H1 (cell line): ENCODE data around the gene PHC2.

Source experiments
- CTCF ChIP-seq, 3 experiments: IDR thresholded peaks; 1 replicate in 2 of 3; 2 replicates in 1 of 3; pipeline versions ENCODE4 v1.5.1 to v1.6.1; 2011; ENCODE audit warnings: low read length in 3 of 3, mild to moderate bottlenecking in 3 of 3, inconsistent platforms in 2 of 3, low read depth in 1 of 3, moderate library complexity in 1 of 3; ENCODE audit not compliant: insufficient read depth in 1 of 3; ENCODE audit errors: control extremely low read depth in 1 of 3
- E2F6 ChIP-seq: IDR thresholded peaks from 2 replicates; pipeline ENCODE4 v1.6.1; 2012; ENCODE audit warnings: inconsistent platforms
- EP300 ChIP-seq, 2 experiments: IDR thresholded peaks; 1 replicate in 1 of 2; 2 replicates in 1 of 2; pipeline ENCODE4 v1.6.1; 2011 to 2012; ENCODE audit warnings: low read depth in 2 of 2, low read length in 2 of 2, mild to moderate bottlenecking in 2 of 2, borderline replicate concordance in 1 of 2, inconsistent platforms in 1 of 2, moderate library complexity in 1 of 2
- KDM1A ChIP-seq: fragments of 200-600, 300-600 bp; sonication (generic); IDR thresholded peaks from 2 replicates; pipeline ENCODE4 v1.7.1; 2016; ENCODE audit warnings: mild to moderate bottlenecking, low read length, borderline replicate concordance
- NANOG ChIP-seq: IDR thresholded peaks from 2 replicates; pipeline ENCODE4 v1.6.1; 2011; ENCODE audit warnings: low read length, low read depth, mild to moderate bottlenecking, inconsistent platforms; ENCODE audit not compliant: insufficient read depth, poor library complexity, severe bottlenecking
- POLR2A ChIP-seq, 2 experiments: IDR thresholded peaks; 1 replicate in 1 of 2; 2 replicates in 1 of 2; pipeline ENCODE4 v1.6.1; 2011; ENCODE audit warnings: low read depth in 2 of 2, low read length in 2 of 2, mild to moderate bottlenecking in 2 of 2; ENCODE audit errors: control extremely low read depth in 1 of 2
- POLR2AphosphoS5 ChIP-seq: IDR thresholded peaks from 2 replicates; pipeline ENCODE4 v1.6.1; 2011; ENCODE audit warnings: low read depth, low read length
- ZNF274 ChIP-seq: IDR thresholded peaks from 2 replicates; pipeline ENCODE4 v1.7.0; 2012; ENCODE audit warnings: low read length, borderline replicate concordance; ENCODE audit errors: extremely low read depth

- no peak for TF ChIP-seq NANOG
- TF ChIP-seq KDM1A = no peak
- TF ChIP-seq CTCF (IDR thresholded peaks at IDR 0.05; ENCODE audit: control extremely low read depth in 1 of 3, insufficient read depth in 1 of 3, low read depth in 1 of 3, low read length in 3 of 3) = no peak
- TF ChIP-seq POLR2A (IDR thresholded peaks at IDR 0.05; ENCODE audit: control extremely low read depth in 1 of 2, low read depth in 2 of 2, low read length in 2 of 2) = no peak
- TF ChIP-seq ZNF274 = no peak
- TF ChIP-seq POLR2AphosphoS5 = no peak
- TF ChIP-seq EP300 (IDR thresholded peaks at IDR 0.05; ENCODE audit: borderline replicate concordance in 1 of 2, low read depth in 2 of 2, low read length in 2 of 2) = no peak
- TF ChIP-seq E2F6 = no peak
Measured at GRCh38 chr1:33424610-33425009, 6.3 kb downstream of the PHC2 start.
